Astrocyte of the spinal cord (primary cell): ENCODE data around the gene HNRNPLL.
"Not testable (repeated sequence)": the region's sequence is repeated elsewhere in the genome, so short reads cannot be mapped to it uniquely, and the experiment has no call there.

Experiments used
- DNase-seq: peaks from one replicate; pipeline ENCODE4 v3.0.0; 2011; ENCODE audit warnings: low read depth, low spot score
- H3K4me3 ChIP-seq: 2 replicates; pipeline ENCODE4 v1.5.1; 2011; ENCODE audit warnings: low read depth, mild to moderate bottlenecking, low read length, moderate library complexity
- CTCF ChIP-seq: IDR thresholded peaks from 2 replicates; pipeline ENCODE4 v1.5.1; 2012; ENCODE audit warnings: low read depth, mild to moderate bottlenecking, low read length, inconsistent platforms
- in situ Hi-C: cut with HindIII; loops from 2 replicates; pipeline ENCODE4 v1.10.0; 2017; ENCODE audit warnings: low sequenced_read_pairs

Gene HNRNPLL

DNA sequence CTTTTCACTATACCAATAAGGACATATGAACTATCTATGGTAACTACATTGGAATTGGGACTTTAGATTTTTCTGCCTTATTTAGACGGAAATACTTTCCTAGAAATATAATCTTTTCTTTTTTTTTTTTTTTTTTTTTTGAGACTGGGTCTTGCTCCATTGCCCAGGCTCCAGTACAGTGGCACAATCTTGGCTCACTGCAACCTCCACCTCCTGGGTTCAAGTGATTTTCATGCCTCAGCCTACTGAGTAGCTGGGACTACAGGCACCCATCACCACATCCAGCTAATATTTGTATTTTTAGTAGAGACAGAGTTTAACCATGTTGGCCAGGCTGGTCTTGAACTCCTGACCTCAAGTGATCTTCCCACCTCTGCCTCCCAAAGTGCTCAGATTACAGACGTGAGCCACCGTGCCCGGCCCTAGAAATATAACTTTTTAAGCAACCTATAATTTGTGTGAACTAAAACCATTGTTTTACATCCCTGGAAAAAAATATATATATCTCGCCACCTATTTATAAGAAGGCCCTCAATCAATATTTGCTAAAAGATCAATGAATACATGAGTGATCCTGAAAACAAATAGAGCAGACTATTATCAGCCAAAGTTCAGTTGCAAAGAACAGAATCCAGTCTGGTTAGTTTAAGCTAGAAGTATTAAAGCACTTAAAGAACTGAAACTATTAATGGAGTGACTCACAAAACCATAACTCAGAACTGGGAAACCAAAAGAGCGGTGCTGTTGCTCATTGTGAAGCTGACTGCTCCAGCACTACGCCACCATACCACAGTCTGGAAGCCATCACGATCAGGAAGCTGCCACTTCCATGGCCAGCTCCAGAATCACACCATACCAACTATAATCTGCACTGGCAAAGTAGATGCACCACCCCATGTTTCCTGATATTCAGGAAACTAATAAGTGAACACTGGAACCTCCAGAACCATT is 8.4 kb upstream of the HNRNPLL start:
- H3K4me3 ChIP-seq, result no peak overlapping the region
- in situ Hi-C loops, result no loop called here
- peak; percentile 50 for DNase-seq
- TF ChIP-seq CTCF, result no peak

- H3K4me3 ChIP-seq, DNase-seq, in situ Hi-C loops: not testable (repeated sequence)
These were observed 6.5 kb upstream of the HNRNPLL start for GRCh38 chr2:38609246-38609645.

GRCh38 chr2:38608755-38609154 is 6.0 kb upstream of the HNRNPLL start:
- in situ Hi-C loops, result no loop called here
- no peak for DNase-seq
- H3K4me3 ChIP-seq, result no peak overlapping the region
- TF ChIP-seq CTCF, result no peak

- in situ Hi-C loops, result no loop called here
- TF ChIP-seq CTCF, result no peak
- no peak overlapping the region for H3K4me3 ChIP-seq
- no peak for DNase-seq
These were observed 2.6 kb upstream of the HNRNPLL start for GRCh38 chr2:38605298-38605830.

DNA sequence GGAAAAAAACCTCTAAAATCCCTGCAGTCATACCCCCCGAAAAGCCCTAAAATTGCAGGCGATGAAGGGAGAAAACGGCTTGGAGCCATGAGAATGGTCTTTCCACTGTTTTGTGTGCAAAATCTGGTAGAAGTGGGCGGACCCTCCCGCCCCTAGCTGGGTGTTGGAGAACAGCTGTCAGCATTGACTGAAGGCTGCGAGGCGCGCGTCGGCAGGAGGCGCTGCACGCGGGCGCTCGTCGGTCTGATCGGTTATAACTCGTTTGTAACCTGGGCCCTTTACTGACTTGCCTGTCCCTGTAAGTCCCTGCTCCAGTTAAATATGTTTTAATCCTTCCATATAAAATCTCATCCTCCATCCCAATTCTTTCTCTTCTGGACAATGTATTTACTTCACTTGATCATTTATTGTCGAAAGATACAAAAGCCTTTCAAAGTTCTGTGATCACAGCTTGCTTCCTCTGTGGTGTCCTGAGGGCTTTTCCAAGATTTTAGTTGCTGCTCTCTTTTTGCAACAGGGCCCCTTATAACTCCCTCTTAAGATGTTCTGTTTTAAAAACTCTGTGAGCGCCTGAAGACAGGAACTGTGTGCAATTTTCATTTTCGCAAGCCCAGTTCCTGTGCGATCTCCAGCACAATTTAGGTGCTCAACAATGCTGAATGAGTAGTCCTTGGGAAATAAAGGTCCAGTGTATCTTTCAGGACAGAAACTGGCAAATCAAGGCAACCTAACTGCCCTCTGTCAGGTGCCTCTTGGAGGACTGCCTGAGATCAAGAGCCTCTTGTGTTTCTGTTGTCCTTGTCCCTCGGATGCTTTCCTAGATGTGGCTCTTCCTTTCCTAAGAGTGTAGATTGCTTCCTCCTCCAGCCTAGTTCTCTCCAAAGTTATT is 918 bp upstream of the HNRNPLL start:
- TF ChIP-seq CTCF, result peak; percentile 98
- in situ Hi-C loops, result no loop called here
- H3K4me3 ChIP-seq, result peak overlapping the region; percentile 85
- peak; percentile 88 for DNase-seq

GRCh38 chr2:38602136-38602731 is 494 bp downstream of the HNRNPLL start:
- no peak for TF ChIP-seq CTCF
- peak overlapping the region; percentile 85 for H3K4me3 ChIP-seq
- no peak for DNase-seq
- in situ Hi-C loops, result no loop called here
